ENCODE measurements around the gene AADAC. TPM values are rescaled to one million over a fixed set of nuclear protein-coding genes. Genes with fewer than 3 reads are reported as not detected.

The AADAC gene
- total and polyA plus RNA-seq, 2 of the 13 experiments (the other 11 are each of a cell fraction or from before 2014, with no cell fraction given) = 0.87 to 1.5 TPM

GRCh38 chr3:151817473-151817872 lies 3.6 kb downstream of the AADAC start (continued):
- TF ChIP-seq TBX2 (CRISPR knock-in tag; IDR thresholded peaks at IDR 0.05; ENCODE audit: borderline replicate concordance) (peak; percentile 21; the same call in 1 of the 2 replicates), PAXIP1 (CRISPR knock-in tag; conservative IDR thresholded peaks at IDR 0.05) (peak; percentile 77), PRDM15 (CRISPR knock-in tag; IDR thresholded peaks at IDR 0.05) (no peak), BCL6 (CRISPR knock-in tag; IDR thresholded peaks at IDR 0.05) (peak; percentile 42), MED13 (CRISPR knock-in tag; IDR thresholded peaks at IDR 0.05) (no peak), TBL1XR1 (IDR thresholded peaks at IDR 0.05; ENCODE audit: borderline replicate concordance, low read length, partially characterized antibody) (no peak), ZSCAN12 (CRISPR knock-in tag; IDR thresholded peaks at IDR 0.05) (no peak), TARDBP (CRISPR knock-in tag; IDR thresholded peaks at IDR 0.05) (no peak), MLX (CRISPR knock-in tag; IDR thresholded peaks at IDR 0.05) (0 out of 2 replicates have a peak, but pooled peaks have one; percentile 11), ZNF354B (CRISPR knock-in tag; IDR thresholded peaks at IDR 0.05) (no peak)
- TF ChIP-seq, protein P1, sequence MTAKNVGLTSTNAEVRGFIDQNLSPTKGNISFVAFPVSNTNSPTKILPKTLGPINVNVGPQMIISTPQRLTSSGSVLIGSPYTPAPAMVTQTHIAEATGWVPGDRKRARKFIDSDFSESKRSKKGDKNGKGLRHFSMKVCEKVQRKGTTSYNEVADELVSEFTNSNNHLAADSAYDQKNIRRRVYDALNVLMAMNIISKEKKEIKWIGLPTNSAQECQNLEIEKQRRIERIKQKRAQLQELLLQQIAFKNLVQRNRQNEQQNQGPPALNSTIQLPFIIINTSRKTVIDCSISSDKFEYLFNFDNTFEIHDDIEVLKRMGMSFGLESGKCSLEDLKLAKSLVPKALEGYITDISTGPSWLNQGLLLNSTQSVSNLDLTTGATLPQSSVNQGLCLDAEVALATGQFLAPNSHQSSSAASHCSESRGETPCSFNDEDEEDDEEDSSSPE (CRISPR knock-in tag; IDR thresholded peaks at IDR 0.05) = no peak
- TF ChIP-seq, protein P2, sequence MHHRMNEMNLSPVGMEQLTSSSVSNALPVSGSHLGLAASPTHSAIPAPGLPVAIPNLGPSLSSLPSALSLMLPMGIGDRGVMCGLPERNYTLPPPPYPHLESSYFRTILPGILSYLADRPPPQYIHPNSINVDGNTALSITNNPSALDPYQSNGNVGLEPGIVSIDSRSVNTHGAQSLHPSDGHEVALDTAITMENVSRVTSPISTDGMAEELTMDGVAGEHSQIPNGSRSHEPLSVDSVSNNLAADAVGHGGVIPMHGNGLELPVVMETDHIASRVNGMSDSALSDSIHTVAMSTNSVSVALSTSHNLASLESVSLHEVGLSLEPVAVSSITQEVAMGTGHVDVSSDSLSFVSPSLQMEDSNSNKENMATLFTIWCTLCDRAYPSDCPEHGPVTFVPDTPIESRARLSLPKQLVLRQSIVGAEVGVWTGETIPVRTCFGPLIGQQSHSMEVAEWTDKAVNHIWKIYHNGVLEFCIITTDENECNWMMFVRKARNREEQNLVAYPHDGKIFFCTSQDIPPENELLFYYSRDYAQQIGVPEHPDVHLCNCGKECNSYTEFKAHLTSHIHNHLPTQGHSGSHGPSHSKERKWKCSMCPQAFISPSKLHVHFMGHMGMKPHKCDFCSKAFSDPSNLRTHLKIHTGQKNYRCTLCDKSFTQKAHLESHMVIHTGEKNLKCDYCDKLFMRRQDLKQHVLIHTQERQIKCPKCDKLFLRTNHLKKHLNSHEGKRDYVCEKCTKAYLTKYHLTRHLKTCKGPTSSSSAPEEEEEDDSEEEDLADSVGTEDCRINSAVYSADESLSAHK (CRISPR knock-in tag; IDR thresholded peaks at IDR 0.05; ENCODE audit: borderline replicate concordance) = no peak
- TF ChIP-seq, protein P3, sequence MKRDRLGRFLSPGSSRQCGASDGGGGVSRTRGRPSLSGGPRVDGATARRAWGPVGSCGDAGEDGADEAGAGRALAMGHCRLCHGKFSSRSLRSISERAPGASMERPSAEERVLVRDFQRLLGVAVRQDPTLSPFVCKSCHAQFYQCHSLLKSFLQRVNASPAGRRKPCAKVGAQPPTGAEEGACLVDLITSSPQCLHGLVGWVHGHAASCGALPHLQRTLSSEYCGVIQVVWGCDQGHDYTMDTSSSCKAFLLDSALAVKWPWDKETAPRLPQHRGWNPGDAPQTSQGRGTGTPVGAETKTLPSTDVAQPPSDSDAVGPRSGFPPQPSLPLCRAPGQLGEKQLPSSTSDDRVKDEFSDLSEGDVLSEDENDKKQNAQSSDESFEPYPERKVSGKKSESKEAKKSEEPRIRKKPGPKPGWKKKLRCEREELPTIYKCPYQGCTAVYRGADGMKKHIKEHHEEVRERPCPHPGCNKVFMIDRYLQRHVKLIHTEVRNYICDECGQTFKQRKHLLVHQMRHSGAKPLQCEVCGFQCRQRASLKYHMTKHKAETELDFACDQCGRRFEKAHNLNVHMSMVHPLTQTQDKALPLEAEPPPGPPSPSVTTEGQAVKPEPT (CRISPR knock-in tag; IDR thresholded peaks at IDR 0.05; ENCODE audit: low read depth) = no peak
- TF ChIP-seq, protein P4, sequence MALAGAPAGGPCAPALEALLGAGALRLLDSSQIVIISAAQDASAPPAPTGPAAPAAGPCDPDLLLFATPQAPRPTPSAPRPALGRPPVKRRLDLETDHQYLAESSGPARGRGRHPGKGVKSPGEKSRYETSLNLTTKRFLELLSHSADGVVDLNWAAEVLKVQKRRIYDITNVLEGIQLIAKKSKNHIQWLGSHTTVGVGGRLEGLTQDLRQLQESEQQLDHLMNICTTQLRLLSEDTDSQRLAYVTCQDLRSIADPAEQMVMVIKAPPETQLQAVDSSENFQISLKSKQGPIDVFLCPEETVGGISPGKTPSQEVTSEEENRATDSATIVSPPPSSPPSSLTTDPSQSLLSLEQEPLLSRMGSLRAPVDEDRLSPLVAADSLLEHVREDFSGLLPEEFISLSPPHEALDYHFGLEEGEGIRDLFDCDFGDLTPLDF (CRISPR knock-in tag; IDR thresholded peaks at IDR 0.05) = no peak
